Karpas-422 (cell line): ENCODE results near the gene CCL15. TPM values are rescaled to one million over a fixed set of nuclear protein-coding genes. Genes with fewer than 3 reads are reported as not detected.

Experiments used
- DNase-seq: peaks from one replicate; pipeline ENCODE4 v3.0.0-alpha.2; 2015
- H2AFZ ChIP-seq: fragments of 200-600 bp; sonication (generic); 2 replicates; pipeline ENCODE4 v1.6.1; 2014; ENCODE audit warnings: antibody characterized with exemption, low read length, mixed read lengths
- H3K27ac ChIP-seq: fragments of 200-600 bp; sonication (generic); 2 replicates; pipeline ENCODE4 v1.5.1; 2014; ENCODE audit warnings: mild to moderate bottlenecking, low read length, moderate library complexity
- H3K27me3 ChIP-seq: fragments of 200-600 bp; sonication (generic); 2 replicates; pipeline ENCODE4 v1.6.1; 2014; ENCODE audit warnings: low read length, mixed read lengths
- H3K36me3 ChIP-seq: fragments of 200-600 bp; sonication (generic); 2 replicates; pipeline ENCODE4 v1.6.1; 2014; ENCODE audit warnings: low read length, mixed read lengths; ENCODE audit not compliant: insufficient read depth
- H3K4me1 ChIP-seq: fragments of 200-600 bp; sonication (generic); 2 replicates; pipeline ENCODE4 v1.6.1; 2014; ENCODE audit warnings: mild to moderate bottlenecking, low read length, mixed read lengths
- H3K4me2 ChIP-seq: fragments of 200-600 bp; sonication (generic); 2 replicates; pipeline ENCODE4 v1.6.1; 2014; ENCODE audit warnings: low read length, low read depth, mild to moderate bottlenecking; ENCODE audit not compliant: poor library complexity, severe bottlenecking
- H3K4me3 ChIP-seq: fragments of 200-600 bp; sonication (generic); 2 replicates; pipeline ENCODE4 v1.5.1; 2014; ENCODE audit warnings: mild to moderate bottlenecking, antibody characterized with exemption, low read length, mixed read lengths
- H3K79me2 ChIP-seq: fragments of 200-600 bp; sonication (generic); 2 replicates; pipeline ENCODE4 v1.6.1; 2014; ENCODE audit warnings: mild to moderate bottlenecking, low read length, mixed read lengths
- H3K9ac ChIP-seq: fragments of 200-600 bp; sonication (generic); 2 replicates; pipeline ENCODE4 v1.6.0; 2014; ENCODE audit warnings: low read length
- H3K9me2 ChIP-seq: fragments of 200-600 bp; sonication (generic), shearing (Covaris generic); replicated peaks from 2 replicates; pipeline ENCODE4 v1.6.0; 2014; ENCODE audit warnings: mild to moderate bottlenecking, low read length, moderate library complexity; ENCODE audit not compliant: insufficient read depth
- H3K9me3 ChIP-seq: fragments of 300-700, 200-600 bp; sonication (generic); 2 replicates; pipeline ENCODE4 v1.6.1; 2014; ENCODE audit warnings: low read length, mixed read lengths
- H4K20me1 ChIP-seq: fragments of 200-600 bp; sonication (generic); 2 replicates; pipeline ENCODE4 v1.6.1; 2014; ENCODE audit warnings: mild to moderate bottlenecking, antibody characterized with exemption, low read length, low read depth; ENCODE audit not compliant: insufficient read depth
- total RNA-seq: library from RNA; depleted of rRNA; stranded (reverse); fragments of >200 nt; shearing (Covaris generic); gene quantifications from 2 replicates; pipeline ENCODE4 v1.2.3, GENCODE V29; 2014; ENCODE audit warnings: low replicate concordance

Gene CCL15
- total RNA-seq, 1 experiment from 2014 or later: not detected

- H3K9ac ChIP-seq: no peak within 1 kb of the TSS
- DNase-seq: no peak
- no peak within 1 kb of the TSS for H2AFZ ChIP-seq
- H3K9me2 ChIP-seq: no peaks in the 10 kb centered on the region
- H3K4me3 ChIP-seq: no peak within 1 kb of the TSS
- no peaks in the 10 kb centered on the region for H3K9me3 ChIP-seq
- H3K27ac ChIP-seq: no peak within 1 kb of the TSS
- no peak within 1 kb of the TSS for H3K4me2 ChIP-seq
- peaks cover 4% of the 10 kb centered on the region; the same call in 1 of the 2 replicates for H3K27me3 ChIP-seq
- H3K79me2 ChIP-seq: no peaks in the 10 kb centered on the region
- H3K36me3 ChIP-seq: no peaks in the 10 kb centered on the region
- no peaks in the 10 kb centered on the region for H3K4me1 ChIP-seq
- H4K20me1 ChIP-seq: no peaks in the 10 kb centered on the region
Measured at GRCh38 chr17:35986643-35987042, 14.7 kb downstream of the CCL15 start, which contains the start of gene CCL14. Gene CCL14, minus strand, starts transcription at chr17:35986729. Its CDS starts 80 bp downstream, at chr17:35986649.

- Histone ChIP-seq H3K9me2 (no peaks in the 10 kb centered on the region), H3K27ac (no peak overlapping the region), H3K4me2 (no peak overlapping the region), H3K36me3 (no peaks in the 10 kb centered on the region), H3K4me3 (no peak overlapping the region), H3K27me3 (peaks cover 4% of the 10 kb centered on the region; the same call in 1 of the 2 replicates), H2AFZ (no peak overlapping the region), H3K4me1 (no peaks in the 10 kb centered on the region), H3K9me3 (no peaks in the 10 kb centered on the region), H4K20me1 (no peaks in the 10 kb centered on the region), H3K9ac (no peak overlapping the region), H3K79me2 (no peaks in the 10 kb centered on the region)
- DNase-seq: no peak
Measured at GRCh38 chr17:35984140-35984539, 17.2 kb downstream of the CCL15 start.

GRCh38 chr17:35982409-35983191 is 18.8 kb downstream of the CCL15 start:
- no peaks in the 10 kb centered on the region for H3K79me2 ChIP-seq
- H4K20me1 ChIP-seq: no peaks in the 10 kb centered on the region
- no peak overlapping the region for H2AFZ ChIP-seq
- DNase-seq: no peak
- H3K9me3 ChIP-seq: no peaks in the 10 kb centered on the region
- no peaks in the 10 kb centered on the region for H3K4me1 ChIP-seq
- no peak overlapping the region for H3K27ac ChIP-seq
- peaks cover 3% of the 10 kb centered on the region; the same call in 1 of the 2 replicates for H3K27me3 ChIP-seq
- no peak overlapping the region for H3K4me2 ChIP-seq
- H3K36me3 ChIP-seq: no peaks in the 10 kb centered on the region
- no peaks in the 10 kb centered on the region for H3K9me2 ChIP-seq
- H3K9ac ChIP-seq: no peak overlapping the region
- no peak overlapping the region for H3K4me3 ChIP-seq

DNA sequence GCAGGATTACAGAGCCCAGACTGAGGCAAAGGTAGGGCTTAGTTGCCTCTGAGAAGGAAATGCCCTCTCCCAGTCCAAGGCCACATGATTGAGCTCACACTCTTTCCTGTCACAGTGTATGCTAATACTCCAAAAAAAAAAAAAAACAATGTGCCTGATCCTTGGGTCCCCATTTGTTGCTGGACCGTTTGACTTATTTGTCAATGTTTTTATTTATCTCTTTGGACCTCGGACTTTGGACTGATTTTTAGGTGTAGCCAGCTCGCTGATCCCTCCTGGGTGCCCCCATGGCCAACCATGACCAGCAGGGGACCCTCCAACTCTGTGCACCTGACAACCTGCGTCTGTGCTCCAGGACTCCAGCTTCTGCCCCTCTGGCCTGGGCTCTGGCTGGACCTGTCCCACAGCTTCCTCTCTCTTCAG is 19.4 kb downstream of the CCL15 start:
- peak; percentile 67 for DNase-seq
- no peaks in the 10 kb centered on the region for H3K9me2 ChIP-seq
- no peaks in the 10 kb centered on the region for H3K27me3 ChIP-seq
- no peak overlapping the region for H3K9ac ChIP-seq
- H3K9me3 ChIP-seq: no peaks in the 10 kb centered on the region
- H3K4me3 ChIP-seq: no peak overlapping the region
- no peaks in the 10 kb centered on the region for H4K20me1 ChIP-seq
- no peaks in the 10 kb centered on the region for H3K4me1 ChIP-seq
- H3K27ac ChIP-seq: no peak overlapping the region
- no peak overlapping the region for H2AFZ ChIP-seq
- no peaks in the 10 kb centered on the region for H3K79me2 ChIP-seq
- no peaks in the 10 kb centered on the region for H3K36me3 ChIP-seq
- H3K4me2 ChIP-seq: no peak overlapping the region

DNA sequence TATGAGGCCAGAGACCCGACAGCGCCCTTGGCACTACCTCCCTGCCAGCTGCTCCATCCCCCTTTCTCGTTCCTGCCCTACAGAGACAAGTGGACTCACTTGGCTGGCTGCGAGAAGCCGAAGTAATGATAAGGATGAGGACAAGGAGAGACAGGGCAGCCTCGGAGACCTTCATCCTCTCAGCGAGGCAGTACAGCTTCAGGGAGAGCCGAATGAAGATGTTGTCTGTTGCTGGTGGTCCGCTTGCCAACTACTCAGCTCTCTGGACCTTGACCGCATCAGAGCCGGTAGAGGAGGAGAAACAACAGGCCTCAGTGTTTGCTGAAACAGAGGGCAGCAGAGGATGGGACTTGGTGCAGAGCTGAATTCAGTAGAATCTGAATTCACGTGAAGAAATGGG is 20.1 kb downstream of the CCL15 start, which contains the start of gene CCL16:
CCL16 (minus strand) TSS at position 252 of the 400 bp plus-strand sequence; CDS start at position 175, 77 bp downstream.
- H3K4me1 ChIP-seq: no peaks in the 10 kb centered on the region
- no peak for DNase-seq

GRCh38 chr17:35978346-35978745 is 23.0 kb downstream of the CCL15 start:
- Histone ChIP-seq H3K9me2 (no peaks in the 10 kb centered on the region), H3K27ac (no peak overlapping the region), H3K79me2 (no peaks in the 10 kb centered on the region), H3K4me3 (no peak overlapping the region), H3K9me3 (no peaks in the 10 kb centered on the region), H3K9ac (no peak overlapping the region), H3K36me3 (no peaks in the 10 kb centered on the region), H2AFZ (no peak overlapping the region), H3K27me3 (no peaks in the 10 kb centered on the region), H3K4me2 (no peak overlapping the region), H3K4me1 (no peaks in the 10 kb centered on the region), H4K20me1 (no peaks in the 10 kb centered on the region)
- DNase-seq: no peak

More for the DNA sequence above, 20.1 kb downstream of the CCL15 start, which contains the start of gene CCL16:
- Histone ChIP-seq H3K4me2 (no peak within 1 kb of the TSS), H3K4me3 (no peak within 1 kb of the TSS), H4K20me1 (no peaks in the 10 kb centered on the region), H3K9me2 (no peaks in the 10 kb centered on the region), H3K36me3 (no peaks in the 10 kb centered on the region), H3K27ac (no peak within 1 kb of the TSS), H3K79me2 (no peaks in the 10 kb centered on the region), H3K9ac (no peak within 1 kb of the TSS), H2AFZ (no peak within 1 kb of the TSS), H3K27me3 (no peaks in the 10 kb centered on the region), H3K9me3 (no peaks in the 10 kb centered on the region)

DNA sequence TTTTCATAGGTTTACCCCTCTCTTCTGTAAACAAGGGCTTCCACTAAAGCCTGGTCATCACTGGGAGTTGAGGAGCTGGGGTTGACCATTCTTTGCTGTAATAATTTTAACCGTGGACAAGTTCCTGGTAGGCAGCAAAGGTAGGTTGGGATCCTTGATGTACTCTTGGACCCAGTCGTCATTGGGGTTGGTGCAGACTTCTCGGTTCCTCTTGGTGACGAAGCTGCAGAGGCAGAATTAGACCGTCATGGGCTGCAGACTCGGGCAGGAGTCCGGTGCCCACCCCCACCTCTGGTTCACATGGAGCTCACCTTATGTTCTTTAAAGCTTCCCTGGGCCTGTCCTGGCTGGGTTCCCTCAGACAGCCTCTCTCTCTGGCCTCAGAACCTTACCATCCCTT is 23.8 kb downstream of the CCL15 start:
- Histone ChIP-seq H3K9ac (no peak overlapping the region), H3K27ac (no peak overlapping the region), H3K79me2 (no peaks in the 10 kb centered on the region), H2AFZ (no peak overlapping the region), H3K27me3 (no peaks in the 10 kb centered on the region), H3K9me3 (no peaks in the 10 kb centered on the region), H3K4me1 (no peaks in the 10 kb centered on the region), H4K20me1 (no peaks in the 10 kb centered on the region; the same call in 1 of the 2 replicates), H3K36me3 (no peaks in the 10 kb centered on the region), H3K4me2 (no peak overlapping the region), H3K4me3 (no peak overlapping the region), H3K9me2 (no peaks in the 10 kb centered on the region)
- no peak for DNase-seq

- Histone ChIP-seq H2AFZ (no peak overlapping the region), H3K27me3 (no peaks in the 10 kb centered on the region), H3K36me3 (no peaks in the 10 kb centered on the region), H3K79me2 (no peaks in the 10 kb centered on the region), H3K9me2 (no peaks in the 10 kb centered on the region), H3K4me3 (no peak overlapping the region), H3K27ac (no peak overlapping the region), H3K9me3 (no peaks in the 10 kb centered on the region), H3K9ac (no peak overlapping the region), H3K4me1 (no peaks in the 10 kb centered on the region), H3K4me2 (no peak overlapping the region), H4K20me1 (peaks cover 4% of the 10 kb centered on the region; the same call in 1 of the 2 replicates)
- no peak for DNase-seq
Measured at GRCh38 chr17:35973333-35974260, 27.8 kb downstream of the CCL15 start.
